K562 (cell line): ENCODE measurements around the gene ZFYVE27. TPM values are rescaled to one million over a fixed set of nuclear protein-coding genes. Genes with fewer than 3 reads are reported as not detected.

ENCODE experiments used
- CGGBP1 ChIP-seq: fragments of 250-450 bp; sonication (Bioruptor Pico); IDR thresholded peaks from 2 replicates; pipeline ENCODE4 v1.9.0; 2021; ENCODE audit warnings: mild to moderate bottlenecking
- CHD7 ChIP-seq: fragments of 200-600 bp; sonication (generic); IDR thresholded peaks from one replicate; pipeline ENCODE4 v1.6.1; 2012; ENCODE audit warnings: mild to moderate bottlenecking, low read depth, low read length, inconsistent platforms
- GABPA ChIP-seq: fragments of 200-800 bp; sonication (Bioruptor generic); conservative IDR thresholded peaks from 2 replicates; pipeline ENCODE4 v1.6.1; 2016; ENCODE audit warnings: low read depth, missing genetic modification characterization, missing compliant biosample characterization
- HDAC1 ChIP-seq, 2 experiments: fragments of 450-650 bp; IDR thresholded peaks; 2 replicates each; pipeline ENCODE4 v1.6.1; 2016 to 2017; ENCODE audit warnings: inconsistent platforms in 1 of 2, mild to moderate bottlenecking in 1 of 2, moderate library complexity in 1 of 2
- HES1 ChIP-seq: fragments of 450-650 bp; IDR thresholded peaks from 2 replicates; pipeline ENCODE4 v1.6.1; 2016; ENCODE audit warnings: low read depth, mild to moderate bottlenecking, moderate library complexity
- HNRNPL ChIP-seq: fragments of 200-400 bp; formaldehyde crosslinking; IDR thresholded peaks from 2 replicates; pipeline ENCODE4 v1.6.1; 2017; ENCODE audit warnings: low read depth, mild to moderate bottlenecking, low read length
- NCOA1 ChIP-seq: fragments of 450-650 bp; IDR thresholded peaks from 2 replicates; pipeline ENCODE4 v1.6.1; 2016; ENCODE audit warnings: low read depth
- NCOR1 ChIP-seq: fragments of 450-650 bp; IDR thresholded peaks from 2 replicates; pipeline ENCODE4 v1.6.1; 2016; ENCODE audit warnings: mild to moderate bottlenecking, moderate library complexity
- SP1 ChIP-seq: sonication (generic); formaldehyde crosslinking; IDR thresholded peaks from 2 replicates; pipeline ENCODE4 v1.8.1; 2022; ENCODE audit warnings: mild to moderate bottlenecking, missing genetic modification reagents
- TBL1XR1 ChIP-seq, 2 experiments: IDR thresholded peaks; 2 replicates each; pipeline ENCODE4 v1.6.1; 2012; ENCODE audit warnings: improper control_type of control experiment in 2 of 2, low read length in 2 of 2, mild to moderate bottlenecking in 1 of 2
- TCF15 ChIP-seq: fragments of 250-450 bp; sonication (Bioruptor Pico); IDR thresholded peaks from 2 replicates; pipeline ENCODE4 v1.8.0; 2022; ENCODE audit warnings: moderate library complexity, mild to moderate bottlenecking, inconsistent platforms
- TFAM ChIP-seq: fragments of 250-450 bp; sonication (Bioruptor Pico); conservative IDR thresholded peaks from 2 replicates; pipeline ENCODE4 v1.5.0; 2021; ENCODE audit warnings: mild to moderate bottlenecking, moderate library complexity
- YY1 ChIP-seq, 3 experiments: IDR thresholded peaks; 2 replicates each; pipeline ENCODE4 v1.6.1; 2011; ENCODE audit warnings: low read length in 2 of 3, mild to moderate bottlenecking in 2 of 3, moderate library complexity in 2 of 3, borderline replicate concordance in 1 of 3, control low read depth in 1 of 3, low read depth in 1 of 3; ENCODE audit not compliant: insufficient read depth in 3 of 3, insufficient replicate concordance in 2 of 3, control insufficient read depth in 1 of 3, insufficient read length in 1 of 3; ENCODE audit errors: extremely low read depth in 1 of 3
- ZNF12 ChIP-seq: sonication (generic); formaldehyde crosslinking; IDR thresholded peaks from 2 replicates; pipeline ENCODE4 v1.4.0; 2020; ENCODE audit warnings: mild to moderate bottlenecking, missing genetic modification reagents
- ZNF584 ChIP-seq: fragments of 200-800 bp; sonication (Bioruptor generic); IDR thresholded peaks from 2 replicates; pipeline ENCODE4 v1.6.1; 2016; ENCODE audit warnings: low read depth, mild to moderate bottlenecking, missing genetic modification characterization, missing compliant biosample characterization
- ZNF668 ChIP-seq: fragments of 250-450 bp; sonication (Bioruptor Pico); IDR thresholded peaks from 2 replicates; pipeline ENCODE4 v1.8.0; 2022; ENCODE audit warnings: mild to moderate bottlenecking, inconsistent platforms
- polyA plus RNA-seq, 8 experiments: library from polyadenylated mRNA; depleted of rRNA in 4 of 8; stranded (reverse) in 5 of 8; unstranded in 3 of 8; fragments of >200 nt; fragmentation: Nextera tagmentation in 2 of 8; fragmentation: Illumina TruSeq in 1 of 8; extraction: Ambion mirVana in 2 of 8; extraction: Trizol in 1 of 8; gene quantifications; 2 replicates each; pipeline versions ENCODE4 v1.2.1 to v1.2.3, GENCODE V29; 2011 to 2014; ENCODE audit warnings: inconsistent platforms in 1 of 8, missing spikeins in 1 of 8
- total RNA-seq, 7 experiments: library from RNA; depleted of rRNA in 6 of 7; stranded (reverse); fragments of >200 nt in 6 of 7; fragmentation: Illumina TruSeq in 2 of 7; extraction: Trizol in 2 of 7; gene quantifications; 2 replicates each; pipeline versions ENCODE4 v1.2.1 to v1.2.3, GENCODE V29; 2011 to 2021; ENCODE audit warnings: low replicate concordance in 1 of 7

The ZFYVE27 gene
- total and polyA plus RNA-seq, 9 of the 15 experiments (the other 6 are each of a cell fraction or from before 2014, with no cell fraction given) = 0.81 to 21.9 (median 15.3) TPM

GRCh38 chr10:97689559-97690020 lies 47.3 kb upstream of the ZFYVE27 start (continued):
- TF ChIP-seq HNRNPL = no peak
- TF ChIP-seq NCOR1 = no peak
- no peak for TF ChIP-seq CGGBP1
- no peak for TF ChIP-seq TBL1XR1 (IDR thresholded peaks at IDR 0.05; ENCODE audit: low read length in 2 of 2)
- no peak for TF ChIP-seq NCOA1
- no peak for TF ChIP-seq TFAM (CRISPR knock-in tag)
- no peak for TF ChIP-seq ZNF12 (CRISPR knock-in tag)
- TF ChIP-seq CHD7 = no peak
- TF ChIP-seq ZNF584 = 0 out of 2 replicates have a peak, but pooled peaks have one; percentile 54
- TF ChIP-seq ZNF668 = peak; percentile 44; the same call in 1 of the 2 replicates
- no peak for TF ChIP-seq SP1 (CRISPR knock-in tag)
- TF ChIP-seq TCF15 (CRISPR knock-in tag) = 0 out of 2 replicates have a peak, but pooled peaks have one; percentile 50
- TF ChIP-seq GABPA (tag) = no peak
- no peak for TF ChIP-seq YY1 (IDR thresholded peaks at IDR 0.05; ENCODE audit: borderline replicate concordance in 1 of 3, control insufficient read depth in 1 of 3, extremely low read depth in 1 of 3, insufficient read depth in 3 of 3, insufficient read length in 1 of 3, insufficient replicate concordance in 2 of 3, low read depth in 1 of 3, low read length in 2 of 3)
- TF ChIP-seq HES1 = no peak
- no peak for TF ChIP-seq HDAC1 (IDR thresholded peaks at IDR 0.05)
